M059J (cell line): Measurements from ENCODE around the gene EXTL1. TPM values are rescaled to one million over a fixed set of nuclear protein-coding genes. Genes with fewer than 3 reads are reported as not detected.
A peak's percentile ranks its signal among the peaks of the same experiment; 100 is the strongest.

ENCODE experiments used
- DNase-seq: peaks from one replicate; pipeline ENCODE4 v3.0.0-alpha.2; 2012; ENCODE audit warnings: low read depth
- total RNA-seq: library from RNA; depleted of rRNA; stranded (reverse); fragments of >200 nt; shearing (Covaris generic); gene quantifications from 2 replicates; pipeline ENCODE4 v1.2.3, GENCODE V29; 2014

The EXTL1 gene
- total RNA-seq, 1 experiment from 2014 or later: 0.34 TPM

- DNase-seq: no peak
Measured at GRCh38 chr1:26043765-26044164, 22.2 kb downstream of the EXTL1 start.

DNA sequence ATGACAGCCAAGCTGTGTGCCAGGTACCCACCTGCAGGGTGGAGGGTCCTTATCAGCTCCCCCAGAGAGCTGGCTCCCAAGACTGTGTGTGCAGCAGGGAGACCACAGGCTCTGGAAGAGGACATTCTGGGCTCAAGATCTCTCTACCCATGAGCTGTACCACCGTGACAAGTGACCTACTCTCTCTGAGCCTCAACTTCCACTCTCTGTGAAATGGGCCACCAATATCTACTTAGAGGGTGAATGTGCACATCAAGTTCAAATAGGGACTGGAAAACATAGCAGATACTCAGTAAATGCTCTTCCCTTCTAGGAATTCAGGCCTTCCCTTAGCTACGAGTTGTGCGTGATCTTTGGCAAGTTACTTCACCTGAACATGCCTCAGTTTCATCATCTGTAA is 22.8 kb downstream of the EXTL1 start:
- DNase-seq: no peak

- no peak for DNase-seq
Measured at GRCh38 chr1:26044971-26045721, 23.6 kb downstream of the EXTL1 start.

DNA sequence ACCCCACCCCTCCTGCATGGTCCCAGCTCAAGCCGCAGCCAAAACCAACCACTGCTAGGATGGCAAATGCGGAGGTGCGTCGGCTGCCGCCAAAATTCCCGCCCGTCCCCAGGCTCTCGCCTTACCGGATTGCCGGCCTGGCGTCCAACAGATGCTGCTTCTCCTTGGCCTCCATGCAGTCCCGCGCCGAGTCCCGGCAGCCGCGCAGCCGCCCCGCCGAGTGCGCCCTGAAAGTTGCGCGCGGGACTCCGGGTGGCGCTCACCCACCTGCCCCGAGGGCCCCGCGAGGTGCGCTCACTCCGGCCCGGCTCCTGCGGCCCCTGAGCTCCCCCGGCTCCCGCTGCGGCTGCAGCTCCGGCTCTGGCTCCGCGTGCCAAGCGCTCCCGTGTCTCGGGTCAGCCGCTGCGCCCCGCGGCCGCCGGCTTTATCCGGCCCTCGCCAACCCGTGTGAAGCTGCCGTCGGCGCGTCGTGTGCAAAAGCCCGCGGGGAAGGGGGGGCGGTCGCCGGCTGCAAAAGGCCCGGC is 24.2 kb downstream of the EXTL1 start, which contains the start of gene SLC30A2:
TSS of gene SLC30A2 (minus strand) at position 397 of the 524 bp plus-strand sequence. CDS start at position 175, 222 bp downstream.
- DNase-seq: peak; percentile 28

- DNase-seq: no peak
Measured at GRCh38 chr1:26046246-26047095, 24.9 kb downstream of the EXTL1 start.

- DNase-seq: no peak
Measured at GRCh38 chr1:26047278-26047874, 25.8 kb downstream of the EXTL1 start.

DNA sequence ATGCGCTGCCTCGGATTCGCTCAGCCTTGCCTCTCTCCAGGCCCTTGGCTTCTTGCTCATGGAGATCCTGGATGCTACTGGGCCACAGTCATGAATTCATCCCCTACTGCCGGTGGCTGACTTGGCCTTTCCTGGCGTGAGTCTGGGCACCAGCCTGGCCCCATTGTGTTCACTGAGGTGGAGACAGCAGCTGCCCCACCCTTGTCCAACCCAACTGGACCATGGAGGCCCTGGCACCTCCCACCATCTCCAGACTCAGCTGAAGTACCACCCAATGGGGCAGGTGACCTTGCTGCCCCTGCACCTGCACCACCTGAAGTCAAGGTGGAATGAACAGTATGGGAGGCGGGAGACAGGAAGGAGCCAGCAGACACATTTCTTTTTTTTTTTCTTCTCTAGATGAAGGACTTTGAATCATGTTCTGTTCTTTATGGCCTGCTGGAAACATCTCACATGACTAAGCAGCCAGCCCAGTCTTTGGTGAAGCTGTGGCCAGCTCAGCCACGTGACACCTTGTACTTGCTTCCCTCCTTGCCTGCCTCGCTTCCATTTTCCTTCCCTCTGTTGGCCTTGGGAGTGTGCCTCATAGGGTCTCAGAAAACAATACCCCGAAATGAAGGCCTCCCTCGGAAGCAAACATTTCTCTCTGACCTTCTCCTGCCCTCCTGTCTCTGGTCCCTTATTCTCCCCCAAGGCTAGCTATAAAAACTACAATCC is 28.1 kb downstream of the EXTL1 start:
- peak; percentile 60 for DNase-seq

DNA sequence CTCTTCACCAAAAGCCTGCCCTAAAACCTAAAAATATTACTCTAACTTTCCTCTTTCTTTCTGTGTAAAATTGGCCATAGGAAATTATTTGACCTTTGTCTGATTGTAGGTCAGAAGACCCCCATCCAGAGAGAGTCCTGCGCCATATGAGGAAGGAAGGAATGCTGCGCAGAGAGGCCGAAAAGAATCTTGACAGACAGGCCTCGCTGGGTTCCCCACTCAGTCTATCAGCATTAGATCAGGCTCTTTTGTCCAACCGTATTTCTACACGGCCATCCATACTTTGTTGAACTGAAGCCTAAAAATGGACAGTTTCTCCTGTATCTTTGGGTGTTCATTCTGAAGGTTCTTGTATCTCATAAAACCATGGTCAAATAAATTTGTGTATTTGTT is 28.7 kb downstream of the EXTL1 start:
- DNase-seq: no peak

DNA sequence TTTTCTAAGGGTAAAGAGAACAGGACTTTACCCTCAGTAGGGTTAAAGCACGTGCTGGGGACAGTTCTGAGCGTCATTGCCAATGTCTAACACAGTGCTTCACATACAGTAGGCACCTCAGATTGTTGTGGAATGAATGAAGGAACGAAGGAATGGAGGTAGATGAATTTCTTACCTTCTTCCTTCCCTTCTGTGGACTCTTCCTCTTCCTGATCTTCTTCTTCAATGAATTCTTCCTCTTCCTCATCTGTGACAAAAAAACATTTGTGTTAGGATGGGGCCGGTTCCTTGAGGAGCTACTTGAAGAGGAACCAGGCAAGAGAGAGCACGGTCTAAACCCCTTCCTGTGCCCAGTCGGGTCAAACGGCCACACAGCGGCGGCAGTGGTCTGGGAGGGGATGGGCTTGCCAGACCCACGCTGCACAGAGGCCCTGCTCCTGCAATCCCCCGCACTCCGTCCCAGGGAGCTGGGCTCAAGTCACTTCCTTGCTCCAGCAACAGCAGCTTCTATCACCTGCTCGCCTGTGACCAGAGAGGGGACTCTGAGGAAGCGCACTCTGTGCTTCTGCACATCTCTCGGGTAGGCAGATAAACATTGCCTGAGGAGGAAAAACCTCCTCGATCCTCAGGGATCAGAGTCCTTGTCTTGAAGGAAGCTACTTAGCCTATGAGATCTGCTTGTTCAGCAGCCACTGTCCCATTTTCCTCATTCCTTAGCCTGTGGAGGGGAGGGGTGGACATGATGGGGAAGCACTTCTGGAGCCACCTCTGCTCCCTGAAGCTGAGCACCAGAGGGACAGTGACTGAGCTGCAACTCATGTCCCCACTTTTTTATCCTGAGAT is 32.4 kb downstream of the EXTL1 start:
- DNase-seq: no peak

DNA sequence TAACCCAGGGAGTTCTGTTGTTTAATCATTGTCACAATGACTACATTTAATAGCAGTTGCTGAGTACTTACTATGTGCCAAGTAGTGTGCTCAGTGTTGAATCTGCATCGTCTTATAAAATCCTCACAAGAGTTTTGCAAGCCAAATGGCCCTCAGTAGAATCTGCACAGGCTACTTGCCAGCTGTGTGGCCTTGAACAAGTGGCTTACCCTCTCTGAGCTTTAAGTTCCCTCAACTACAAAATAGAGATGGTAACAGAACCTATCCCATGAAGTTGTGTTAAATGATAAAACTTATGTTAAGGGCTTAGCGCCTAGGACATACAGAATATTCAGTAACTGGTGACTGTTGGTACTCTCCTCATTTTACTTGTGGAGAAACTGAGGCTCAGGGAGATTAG is 33.5 kb downstream of the EXTL1 start:
- no peak for DNase-seq

DNA sequence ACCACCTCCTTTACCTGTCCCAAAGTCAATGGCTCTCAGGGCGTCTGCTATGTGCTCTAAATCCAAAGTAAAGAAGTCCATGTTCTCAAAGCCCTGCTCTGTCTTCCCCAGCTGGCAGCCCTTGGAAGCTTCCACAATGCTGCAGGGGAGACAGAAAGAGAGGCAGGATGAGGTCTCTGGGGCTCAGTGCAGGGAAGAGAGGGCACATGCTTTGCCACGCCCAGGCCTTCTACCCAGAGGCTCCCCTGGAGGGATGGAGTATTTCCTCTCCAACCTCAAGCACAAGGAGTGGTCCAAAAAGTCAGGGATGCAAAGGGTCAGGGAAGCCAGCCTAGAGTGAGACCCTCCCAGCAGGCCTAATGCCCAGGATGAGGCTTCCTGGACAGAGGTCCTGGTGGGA is 35.6 kb downstream of the EXTL1 start:
- DNase-seq: no peak

GRCh38 chr1:26058052-26058595 is 36.5 kb downstream of the EXTL1 start:
- DNase-seq: no peak

DNA sequence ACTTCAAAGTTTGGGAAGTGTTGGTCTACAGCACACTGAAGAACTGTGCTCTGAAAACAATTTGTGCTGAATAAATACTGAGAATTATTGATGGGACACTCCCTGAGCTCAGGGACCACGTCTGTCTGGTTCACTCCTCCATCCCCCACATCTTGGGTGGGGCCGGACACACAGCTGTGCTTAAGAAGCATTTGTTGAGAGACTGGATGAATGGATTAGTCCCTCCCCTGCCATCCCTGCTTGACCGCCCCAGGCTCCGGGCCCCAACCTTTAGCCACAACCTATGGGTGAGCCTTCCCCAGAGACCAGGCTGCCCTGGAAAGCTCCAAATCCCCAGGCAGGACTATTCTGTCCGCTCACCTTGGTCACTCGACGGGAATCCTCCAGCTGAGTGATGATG is 38.3 kb downstream of the EXTL1 start:
- no peak for DNase-seq

- DNase-seq: no peak
Measured at GRCh38 chr1:26060832-26061574, 39.4 kb downstream of the EXTL1 start.

GRCh38 chr1:26064553-26064952 is 43.0 kb downstream of the EXTL1 start:
- peak; percentile 51 for DNase-seq

- no peak for DNase-seq
Measured at GRCh38 chr1:26066160-26066559, 44.6 kb downstream of the EXTL1 start.

GRCh38 chr1:26066857-26067256 is 45.3 kb downstream of the EXTL1 start:
- DNase-seq: no peak

- no peak for DNase-seq
Measured at GRCh38 chr1:26067432-26067911, 45.9 kb downstream of the EXTL1 start, which contains the start of gene TRIM63. TRIM63 (minus strand) TSS chr1:26067630; CDS start chr1:26067494, 136 bp downstream.

DNA sequence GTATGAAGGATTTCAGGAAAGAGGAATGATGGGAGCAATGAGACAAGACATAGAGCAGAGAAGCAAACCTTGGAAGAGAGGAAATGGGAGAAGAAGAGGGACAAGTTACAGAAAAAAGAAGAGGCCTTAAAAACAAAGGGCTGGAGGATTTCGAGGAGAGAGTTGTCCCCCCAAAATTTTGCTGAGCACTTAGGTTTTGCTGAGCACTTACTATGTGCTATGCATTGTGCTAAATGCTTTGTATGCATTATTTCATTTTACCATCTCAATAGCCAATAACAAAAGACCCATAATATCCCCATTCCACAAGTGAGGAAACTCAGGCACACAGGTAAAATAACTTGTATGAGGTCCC is 48.3 kb downstream of the EXTL1 start:
- no peak for DNase-seq
